GM06990 (cell line): ENCODE results near the gene GTF2A1L.

Experiments
- DNase-seq: peaks from one replicate; pipeline ENCODE4 v3.0.0-alpha.2; 2011; ENCODE audit not compliant: insufficient read length; ENCODE audit errors: extremely low read depth
- H3K27me3 ChIP-seq: replicated peaks from 2 replicates; pipeline ENCODE4 v1.6.0; 2011; ENCODE audit warnings: low read length; ENCODE audit not compliant: control insufficient read depth, insufficient read depth
- H3K36me3 ChIP-seq: 2 replicates; pipeline ENCODE4 v1.5.1; 2011; ENCODE audit warnings: low read length; ENCODE audit not compliant: control insufficient read depth, insufficient read depth
- H3K4me3 ChIP-seq: replicated peaks from 2 replicates; pipeline ENCODE4 v1.5.1; 2011; ENCODE audit warnings: low read depth, mild to moderate bottlenecking, control low read depth, low read length
- TF ChIP-seq, protein P1 (sequence below): IDR thresholded peaks from 2 replicates; pipeline ENCODE4 v1.5.1; 2011; ENCODE audit warnings: low read length, control low read depth, mild to moderate bottlenecking, inconsistent platforms; ENCODE audit not compliant: insufficient read depth, poor library complexity, severe bottlenecking

GTF2A1L gene

DNA sequence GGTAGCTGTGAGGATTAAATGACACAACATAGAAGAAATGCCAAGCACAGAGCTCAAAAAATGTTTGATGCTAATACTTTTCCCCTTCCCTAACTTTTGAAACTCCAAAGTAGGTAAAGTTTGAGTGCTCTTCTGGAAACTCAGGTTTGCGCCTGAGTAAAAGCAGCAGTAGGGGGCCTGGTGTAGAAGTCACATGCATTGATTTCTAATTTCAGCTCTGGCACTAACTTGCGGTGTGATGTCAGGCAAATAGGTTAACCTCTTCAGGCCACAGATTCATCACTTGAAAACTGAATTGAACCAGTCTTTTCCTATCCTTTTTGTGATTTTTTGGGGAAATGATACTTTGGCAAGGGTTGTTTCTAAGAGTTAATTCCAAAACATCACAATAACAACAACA is 110.6 kb downstream of the GTF2A1L start:
- TF ChIP-seq, protein P1, sequence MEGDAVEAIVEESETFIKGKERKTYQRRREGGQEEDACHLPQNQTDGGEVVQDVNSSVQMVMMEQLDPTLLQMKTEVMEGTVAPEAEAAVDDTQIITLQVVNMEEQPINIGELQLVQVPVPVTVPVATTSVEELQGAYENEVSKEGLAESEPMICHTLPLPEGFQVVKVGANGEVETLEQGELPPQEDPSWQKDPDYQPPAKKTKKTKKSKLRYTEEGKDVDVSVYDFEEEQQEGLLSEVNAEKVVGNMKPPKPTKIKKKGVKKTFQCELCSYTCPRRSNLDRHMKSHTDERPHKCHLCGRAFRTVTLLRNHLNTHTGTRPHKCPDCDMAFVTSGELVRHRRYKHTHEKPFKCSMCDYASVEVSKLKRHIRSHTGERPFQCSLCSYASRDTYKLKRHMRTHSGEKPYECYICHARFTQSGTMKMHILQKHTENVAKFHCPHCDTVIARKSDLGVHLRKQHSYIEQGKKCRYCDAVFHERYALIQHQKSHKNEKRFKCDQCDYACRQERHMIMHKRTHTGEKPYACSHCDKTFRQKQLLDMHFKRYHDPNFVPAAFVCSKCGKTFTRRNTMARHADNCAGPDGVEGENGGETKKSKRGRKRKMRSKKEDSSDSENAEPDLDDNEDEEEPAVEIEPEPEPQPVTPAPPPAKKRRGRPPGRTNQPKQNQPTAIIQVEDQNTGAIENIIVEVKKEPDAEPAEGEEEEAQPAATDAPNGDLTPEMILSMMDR, result no peak
- Histone ChIP-seq H3K36me3 (no peaks in the 10 kb centered on the region), H3K27me3 (no peaks in the 10 kb centered on the region), H3K4me3 (no peak overlapping the region)
- no peak for DNase-seq

DNA sequence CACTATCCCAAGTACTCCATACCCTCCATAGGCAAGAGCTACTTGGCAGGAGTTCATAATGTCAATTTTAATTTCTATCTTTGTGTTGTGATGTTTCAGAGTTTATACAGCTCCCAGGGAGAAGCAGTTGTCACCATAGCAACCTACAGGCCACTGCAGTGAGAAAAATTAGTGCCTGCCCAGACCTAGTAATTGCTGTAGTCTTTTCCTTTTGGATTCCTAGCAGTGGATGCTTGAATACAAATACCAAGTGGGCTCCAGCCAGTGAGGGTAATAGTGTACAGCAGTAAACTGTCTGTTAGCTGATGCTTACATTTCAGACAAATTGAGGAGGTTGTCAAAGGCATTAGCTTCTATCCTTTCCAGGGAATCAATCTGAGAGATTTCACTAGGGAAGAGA is 111.2 kb downstream of the GTF2A1L start:
- no peak for DNase-seq
- Histone ChIP-seq H3K36me3 (no peaks in the 10 kb centered on the region), H3K4me3 (no peak overlapping the region), H3K27me3 (no peaks in the 10 kb centered on the region)
- TF ChIP-seq, protein P1, result no peak
